EH (cell line): Measurements from ENCODE around the gene GALNT2.

ENCODE experiments used
- DNase-seq: peaks from one replicate; pipeline ENCODE4 v3.0.0-alpha.2; 2015; ENCODE audit warnings: low read depth

Gene GALNT2

DNA sequence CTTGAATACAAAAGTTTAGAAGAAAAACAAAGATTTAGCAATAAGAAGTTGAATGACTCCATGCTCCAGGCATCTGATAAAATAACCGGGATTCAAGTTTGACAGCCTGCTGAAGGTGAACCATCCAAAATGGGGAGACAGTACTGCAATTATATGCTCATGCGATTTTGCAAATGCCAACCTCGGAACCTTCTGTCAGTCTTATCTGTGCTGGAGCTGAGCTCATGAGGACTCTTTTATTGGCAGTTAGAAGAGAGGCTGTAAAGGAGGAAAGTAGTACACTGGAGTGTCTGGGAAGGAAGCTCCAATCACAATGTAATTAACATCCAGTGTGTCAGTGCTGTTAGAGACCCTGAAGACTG is 170.0 kb downstream of the GALNT2 start:
- peak; percentile 9 for DNase-seq

DNA sequence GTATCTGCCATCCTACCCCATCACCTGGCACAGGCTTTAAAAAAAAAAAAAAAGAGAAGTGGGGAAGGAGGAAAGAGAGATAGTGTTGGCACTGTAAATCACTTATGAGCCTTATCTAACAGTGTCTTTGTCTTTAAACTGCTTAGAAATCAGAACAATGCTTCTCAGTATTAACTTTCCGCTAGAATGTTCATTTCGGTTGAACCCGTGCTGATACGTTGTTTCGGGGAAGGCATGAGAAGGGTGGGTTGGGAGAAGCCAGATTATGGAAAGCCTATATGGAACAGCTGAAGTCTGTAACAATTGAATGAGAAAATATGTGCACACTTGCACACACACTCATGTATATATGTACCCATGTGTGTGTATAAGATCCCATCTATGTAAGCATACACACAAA is 170.8 kb downstream of the GALNT2 start:
- DNase-seq, result no peak

DNA sequence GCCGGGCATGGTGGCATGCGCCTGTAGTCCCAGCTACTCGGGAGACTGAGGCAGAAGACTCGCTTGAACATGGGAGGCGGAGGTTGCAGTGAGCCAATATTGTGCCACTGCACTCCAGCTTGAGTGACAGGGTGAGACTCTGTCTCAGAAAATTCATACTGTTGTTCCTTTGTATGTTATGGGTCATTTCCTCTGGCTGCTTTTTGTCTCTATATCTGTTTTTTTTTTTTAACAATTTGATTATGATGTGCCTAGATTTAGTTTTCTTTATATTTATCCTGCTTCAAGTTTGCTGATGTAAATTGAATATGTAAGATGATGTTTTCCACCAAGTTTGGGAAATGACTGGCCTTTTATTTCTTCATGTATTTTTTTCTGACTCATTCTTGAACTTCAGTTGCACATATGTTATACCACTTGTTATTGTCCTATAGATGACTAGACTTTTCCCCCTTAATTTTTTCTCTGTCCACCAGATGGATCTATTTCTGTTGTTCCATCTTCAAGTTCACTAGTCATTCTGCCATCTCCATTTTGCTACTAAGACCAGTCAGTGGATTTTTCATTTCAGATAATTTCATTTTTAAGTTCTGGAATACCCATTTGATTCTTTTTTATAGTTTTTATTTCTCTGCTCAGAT is 173.5 kb downstream of the GALNT2 start:
- no peak for DNase-seq

DNA sequence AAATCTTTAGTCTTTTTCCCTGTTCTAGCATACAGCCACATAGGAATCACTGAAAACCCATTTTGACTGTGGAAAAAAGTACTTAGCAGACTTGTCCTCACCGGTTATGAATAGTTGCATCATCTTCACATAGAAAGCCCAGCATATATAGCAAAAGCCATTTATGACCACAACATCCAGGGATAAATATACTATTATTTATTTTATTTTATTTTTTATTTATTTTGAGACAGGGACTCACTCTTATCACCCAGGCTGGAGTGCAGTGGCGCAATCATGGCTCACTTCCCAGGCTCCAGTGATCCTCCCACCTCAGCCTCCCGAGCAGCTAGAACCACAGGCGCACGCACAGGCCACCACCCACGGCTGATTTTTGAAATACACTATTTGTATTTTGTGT is 175.3 kb downstream of the GALNT2 start:
- no peak for DNase-seq

DNA sequence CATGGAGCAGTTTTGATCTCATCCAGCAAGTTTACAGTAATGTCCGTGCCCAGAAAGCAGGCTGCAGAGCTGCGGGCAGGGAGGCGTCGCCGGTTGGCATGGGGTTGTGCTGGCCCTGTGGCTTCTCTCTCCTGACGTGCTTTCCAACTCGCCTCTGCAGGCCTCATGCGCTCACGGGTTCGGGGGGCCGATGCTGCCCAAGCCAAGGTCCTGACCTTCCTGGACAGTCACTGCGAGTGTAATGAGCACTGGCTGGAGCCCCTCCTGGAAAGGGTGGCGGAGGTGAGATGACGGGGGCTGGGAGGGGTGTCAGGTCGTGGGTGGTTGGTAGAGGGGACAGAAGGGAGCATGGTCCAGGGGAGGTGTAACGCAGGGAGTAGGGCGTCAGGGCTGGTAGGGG is 176.1 kb downstream of the GALNT2 start:
- no peak for DNase-seq

DNA sequence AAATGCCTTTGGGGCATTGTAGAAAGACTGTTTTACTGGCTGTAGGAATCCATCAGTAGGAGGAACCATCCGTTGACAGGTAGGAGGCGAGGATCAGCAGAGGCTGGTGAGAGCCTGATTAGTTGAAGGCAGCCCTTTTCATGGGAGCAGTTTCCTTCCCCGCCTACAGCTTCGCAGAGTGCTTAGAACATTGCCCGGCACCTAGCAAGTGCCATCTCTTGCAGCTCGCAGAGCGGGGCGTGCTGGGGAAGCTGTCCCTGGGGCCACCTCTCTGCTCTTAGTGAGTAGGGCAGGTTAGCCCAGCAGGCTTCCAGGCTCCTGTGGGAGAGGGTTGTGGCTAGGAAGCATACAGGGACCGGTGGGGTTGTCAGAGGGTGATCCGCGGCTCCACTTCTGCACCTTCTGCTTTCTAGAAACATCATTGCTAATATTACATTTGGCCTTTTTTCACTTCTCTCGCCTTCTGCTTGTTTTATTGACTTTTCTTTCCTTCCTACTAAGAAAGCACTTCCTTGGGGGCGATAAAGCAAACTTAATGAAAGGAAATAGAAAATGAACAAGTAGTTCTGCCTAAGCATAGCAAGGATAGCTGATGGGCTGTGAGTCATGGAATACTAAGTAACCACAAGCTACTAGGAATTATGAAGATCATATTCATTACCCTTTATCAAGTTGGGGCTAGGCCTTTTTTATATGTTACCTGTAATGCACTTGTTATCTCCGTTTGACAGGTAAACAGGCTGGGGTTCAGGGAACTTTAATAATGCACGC is 176.7 kb downstream of the GALNT2 start:
- DNase-seq, result peak; percentile 57

DNA sequence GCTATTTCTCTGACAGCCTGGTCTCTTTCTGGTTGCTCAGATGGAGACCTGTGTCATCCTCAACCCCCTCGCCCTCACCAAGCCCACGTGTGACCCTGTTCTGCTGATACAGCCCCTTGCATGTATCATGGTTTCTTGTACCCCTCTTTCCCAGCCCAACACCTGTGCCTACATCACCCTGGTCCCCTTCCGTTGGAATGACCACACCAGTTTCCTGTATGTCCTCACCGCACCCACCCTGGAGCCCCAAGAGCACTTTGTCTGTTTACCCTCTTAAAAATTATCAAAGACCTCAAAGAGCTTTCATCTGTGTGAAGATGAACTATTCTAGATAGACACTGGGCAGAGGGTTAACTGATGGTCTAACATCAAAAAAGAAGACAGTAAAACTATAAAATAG is 179.5 kb downstream of the GALNT2 start:
- DNase-seq, result no peak

DNA sequence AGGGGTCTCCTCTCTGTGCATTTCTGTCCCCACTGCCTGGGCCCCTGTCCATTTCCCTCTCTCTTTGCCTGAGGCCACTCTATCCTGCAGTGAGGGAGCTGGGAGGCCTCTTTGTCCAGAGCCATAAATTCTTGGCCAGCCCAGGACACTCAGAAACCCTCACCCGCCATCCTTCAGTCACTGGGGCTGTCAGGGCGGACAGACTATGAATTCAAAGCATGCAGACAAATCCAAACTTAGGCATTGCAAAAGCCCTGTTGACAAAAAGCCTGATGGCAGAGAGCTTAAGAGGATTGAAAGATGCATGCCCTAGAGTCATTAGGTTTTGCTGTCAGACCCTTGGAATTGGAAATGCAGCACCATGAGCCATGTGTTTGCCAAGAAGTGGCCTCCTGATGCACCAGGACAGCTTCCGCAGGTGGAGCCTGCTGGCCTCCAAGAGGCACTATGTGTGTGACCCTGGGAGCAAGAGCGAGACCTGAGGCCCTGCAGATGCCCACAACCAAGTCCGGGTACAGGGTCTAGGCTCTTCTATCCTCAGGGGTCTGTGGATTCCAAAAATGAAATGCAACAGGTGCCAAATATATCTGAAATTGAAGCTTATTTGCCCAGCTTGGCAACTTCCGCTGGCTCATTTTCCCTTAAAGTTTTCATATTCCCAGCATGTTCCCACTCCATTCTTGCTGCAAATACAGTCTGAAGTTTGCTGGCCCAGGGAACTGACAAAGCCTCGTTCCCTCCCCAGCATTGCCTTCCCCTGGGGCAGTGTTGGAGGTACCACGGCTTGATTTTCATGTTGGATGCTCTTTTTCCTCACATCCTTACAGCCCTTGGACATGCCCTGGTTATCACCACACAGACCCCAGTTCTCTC is 181.2 kb downstream of the GALNT2 start:
- no peak for DNase-seq

DNA sequence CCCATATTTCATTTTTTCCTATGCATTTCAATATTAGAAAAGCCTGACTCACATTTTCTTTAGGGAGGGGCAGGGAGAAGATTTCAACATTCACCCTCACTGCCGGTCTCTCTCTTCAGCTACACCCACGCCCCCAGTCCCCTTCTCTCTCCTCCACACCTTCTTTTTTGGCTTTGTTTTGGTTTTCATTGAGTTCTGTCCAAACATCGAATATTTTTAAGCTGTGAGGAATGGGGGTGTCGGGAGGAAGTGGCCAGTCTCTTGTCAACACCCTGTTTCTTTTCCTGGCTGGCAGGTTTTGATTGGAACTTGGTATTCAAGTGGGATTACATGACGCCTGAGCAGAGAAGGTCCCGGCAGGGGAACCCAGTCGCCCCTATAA is 181.8 kb downstream of the GALNT2 start:
- DNase-seq, result no peak

DNA sequence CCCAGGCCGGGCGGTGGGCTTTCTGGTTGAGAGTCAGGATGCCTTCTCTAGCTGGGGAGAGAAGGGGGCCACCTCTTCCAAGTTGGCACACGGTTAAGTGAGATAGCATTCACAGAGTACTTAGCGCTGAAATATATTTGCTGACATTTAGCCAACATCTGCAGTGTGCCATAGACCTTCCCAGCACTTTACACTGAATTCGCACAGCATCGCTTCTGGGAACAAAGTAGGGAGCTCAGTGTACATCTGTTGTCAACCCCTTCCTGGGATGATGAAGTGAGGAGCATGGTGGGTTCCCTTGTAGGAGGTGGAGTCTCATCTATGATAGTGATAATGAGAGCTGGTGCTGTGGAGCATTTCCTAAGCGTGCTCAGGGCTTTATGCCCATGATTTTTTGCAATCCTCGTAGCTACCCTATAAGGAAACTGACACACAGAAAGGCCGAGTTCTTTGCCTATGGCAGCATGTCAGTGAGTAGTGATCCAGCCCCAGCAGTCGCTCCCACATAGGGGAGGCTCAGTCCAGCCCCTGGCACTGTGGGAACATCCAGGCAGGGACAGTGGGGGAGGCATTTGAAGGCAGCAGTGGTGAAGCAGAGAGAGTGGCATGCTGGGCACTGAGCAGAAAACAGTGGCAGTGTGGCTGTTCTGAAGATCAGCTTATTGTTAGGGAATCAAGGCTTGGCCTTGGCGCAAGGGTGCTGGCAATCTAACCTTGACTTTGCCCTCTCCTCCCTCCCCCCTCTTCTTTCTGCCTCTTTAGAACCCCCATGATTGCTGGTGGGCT is 182.8 kb downstream of the GALNT2 start:
- no peak for DNase-seq

DNA sequence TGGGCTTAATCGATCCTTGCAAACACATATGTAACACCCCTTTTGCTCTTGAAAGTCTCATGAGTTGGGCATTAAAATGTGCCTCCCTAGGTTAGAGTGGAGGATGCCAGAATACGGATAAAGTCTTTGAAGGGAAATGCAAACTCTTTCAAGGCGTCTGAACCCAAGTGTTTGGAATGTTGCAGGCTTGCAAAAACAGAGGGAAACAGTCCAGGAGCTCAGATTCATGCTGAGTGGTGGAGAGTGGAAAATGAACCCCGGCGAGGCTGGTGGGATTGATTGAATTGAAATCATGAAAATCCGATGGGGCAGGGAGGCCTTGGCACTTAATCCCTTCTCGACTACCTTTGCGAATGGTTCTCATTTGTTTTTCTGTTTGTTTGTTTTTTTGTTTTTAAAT is 183.6 kb downstream of the GALNT2 start:
- no peak for DNase-seq

DNA sequence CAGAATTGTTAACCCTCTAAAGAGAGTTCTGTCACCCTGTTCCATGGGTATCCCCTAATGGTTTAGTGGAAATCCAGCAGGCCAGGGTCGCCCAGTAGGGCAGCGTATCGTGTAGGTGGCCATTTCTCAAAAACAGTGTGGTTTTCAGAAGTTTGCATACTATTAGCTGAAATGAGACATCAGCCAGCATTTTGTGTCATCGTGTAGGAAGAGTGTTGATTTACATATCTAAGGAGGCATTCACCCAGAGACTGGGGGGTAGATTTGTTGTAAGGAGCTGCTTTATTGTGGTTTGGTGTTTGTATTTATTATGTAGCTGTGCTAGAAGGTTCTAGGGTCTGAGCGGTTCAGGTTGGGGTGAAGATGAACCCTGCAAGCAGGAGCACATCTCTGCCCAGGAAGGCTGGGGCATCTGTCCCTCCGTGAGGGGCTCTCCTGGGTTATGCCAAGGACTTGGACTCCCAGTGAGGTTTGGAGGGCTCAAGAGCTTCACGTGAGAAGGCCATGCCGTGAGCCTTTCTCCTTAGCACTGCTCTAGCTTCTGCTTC is 184.7 kb downstream of the GALNT2 start:
- DNase-seq, result no peak

DNA sequence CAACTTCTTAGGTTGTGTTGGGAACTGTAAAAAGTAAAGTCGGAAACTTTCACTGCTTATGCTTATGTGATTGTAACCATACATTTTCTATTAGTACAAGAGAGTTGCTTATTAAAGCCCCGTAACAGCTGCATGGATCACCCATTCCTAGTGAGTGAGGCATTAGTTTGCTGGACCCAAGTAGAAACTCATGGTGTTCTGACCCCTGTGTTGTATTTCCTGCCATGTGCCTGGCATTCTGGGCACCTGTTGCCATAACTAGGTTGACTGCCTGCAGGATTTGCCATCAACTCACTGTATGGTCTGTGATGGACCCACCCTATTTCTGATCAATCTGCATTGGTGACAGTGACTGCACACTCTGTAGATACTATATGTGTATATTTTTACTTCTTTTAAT is 186.1 kb downstream of the GALNT2 start:
- DNase-seq, result no peak

DNA sequence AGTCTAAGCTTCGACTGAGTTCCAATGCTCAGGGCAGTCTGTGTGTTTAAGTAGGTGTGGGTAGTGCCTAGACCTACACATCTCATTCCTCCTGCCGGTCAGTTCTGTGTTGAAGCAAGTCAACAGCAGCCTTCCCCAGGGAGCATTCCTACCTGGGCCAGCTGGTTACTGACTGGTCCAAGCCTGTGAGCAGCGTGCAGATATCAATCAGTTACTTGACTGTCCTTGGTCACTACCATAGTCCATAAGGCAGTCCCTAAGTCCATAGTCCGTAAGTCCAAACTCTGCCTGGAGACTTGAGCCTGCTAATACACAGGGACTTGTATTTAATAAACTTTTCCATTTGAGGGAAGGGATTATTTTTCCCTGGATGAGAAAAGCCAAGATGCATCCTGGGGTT is 187.2 kb downstream of the GALNT2 start:
- no peak for DNase-seq

DNA sequence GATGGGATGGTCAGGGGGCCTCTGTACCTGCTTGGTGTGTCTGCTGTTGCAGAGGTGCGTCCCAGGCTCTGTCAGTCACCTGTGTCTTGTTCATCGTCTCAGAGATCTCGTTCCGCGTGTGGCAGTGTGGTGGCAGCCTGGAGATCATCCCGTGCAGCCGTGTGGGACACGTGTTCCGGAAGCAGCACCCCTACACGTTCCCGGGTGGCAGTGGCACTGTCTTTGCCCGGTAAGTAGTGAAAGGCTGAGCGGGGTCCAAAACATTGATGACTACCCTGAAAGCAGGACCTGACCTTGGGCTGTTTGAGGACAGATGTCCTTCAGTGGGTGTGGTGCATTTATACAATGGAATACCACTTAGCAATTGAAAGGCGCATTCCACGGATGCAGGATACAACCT is 188.1 kb downstream of the GALNT2 start:
- no peak for DNase-seq

DNA sequence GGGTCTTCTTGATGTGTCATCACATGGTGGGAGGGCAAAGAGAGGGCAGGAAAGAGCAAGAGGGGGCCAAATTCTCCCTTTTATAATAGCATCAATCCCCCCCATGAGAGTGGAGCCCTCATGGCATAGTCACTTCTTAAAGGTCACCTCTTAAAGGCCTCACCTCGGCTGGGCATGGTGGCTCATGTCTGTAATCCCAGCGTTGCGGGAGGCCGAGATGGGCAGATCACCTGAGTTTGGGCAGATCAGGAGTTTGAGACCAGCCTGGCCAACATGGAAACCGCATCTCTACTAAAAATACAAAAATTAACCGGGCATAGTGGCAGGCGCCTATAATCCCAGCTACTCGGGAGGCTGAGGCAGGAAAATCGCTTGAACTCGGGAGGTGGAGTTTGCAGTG is 189.0 kb downstream of the GALNT2 start:
- DNase-seq, result no peak

DNA sequence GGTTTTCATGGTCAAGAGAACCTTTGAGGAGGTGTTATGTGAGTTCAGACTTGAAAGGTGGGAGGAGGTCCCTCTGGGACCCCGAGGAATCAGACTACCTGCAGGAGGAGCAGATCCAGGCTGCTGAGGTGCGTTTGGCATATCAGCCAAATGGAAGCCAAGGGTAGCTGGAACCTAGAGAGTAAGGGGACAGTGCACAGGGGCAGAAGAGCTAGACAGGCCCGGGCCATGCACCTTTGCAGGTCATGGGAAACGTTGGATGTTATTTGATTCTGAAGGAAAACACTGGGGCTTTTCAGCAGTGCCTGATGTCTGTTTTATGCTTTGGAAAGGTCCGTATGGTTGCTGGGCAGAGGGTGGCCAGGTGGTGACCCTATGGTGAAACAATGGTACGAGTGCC is 189.9 kb downstream of the GALNT2 start:
- DNase-seq, result no peak

DNA sequence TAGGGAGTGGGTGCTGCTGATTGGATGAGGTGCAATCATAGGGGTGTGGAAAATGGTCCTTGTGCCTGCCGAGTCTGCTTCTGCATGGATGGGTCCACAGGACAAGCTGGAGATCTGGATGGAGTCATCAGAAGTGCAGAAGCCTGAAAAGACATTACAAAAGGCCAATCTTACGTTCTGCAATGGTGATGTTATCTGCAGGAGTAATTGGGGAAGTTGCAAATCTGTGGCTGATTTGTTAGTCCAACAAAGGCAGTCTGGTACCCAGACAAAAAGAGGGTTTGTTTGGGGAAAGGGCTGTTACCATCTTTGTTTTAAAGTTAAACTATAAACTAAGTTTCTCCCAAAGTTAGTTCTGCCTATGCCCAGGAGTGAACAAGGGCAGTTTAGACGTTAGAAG is 192.6 kb downstream of the GALNT2 start:
- DNase-seq, result no peak

DNA sequence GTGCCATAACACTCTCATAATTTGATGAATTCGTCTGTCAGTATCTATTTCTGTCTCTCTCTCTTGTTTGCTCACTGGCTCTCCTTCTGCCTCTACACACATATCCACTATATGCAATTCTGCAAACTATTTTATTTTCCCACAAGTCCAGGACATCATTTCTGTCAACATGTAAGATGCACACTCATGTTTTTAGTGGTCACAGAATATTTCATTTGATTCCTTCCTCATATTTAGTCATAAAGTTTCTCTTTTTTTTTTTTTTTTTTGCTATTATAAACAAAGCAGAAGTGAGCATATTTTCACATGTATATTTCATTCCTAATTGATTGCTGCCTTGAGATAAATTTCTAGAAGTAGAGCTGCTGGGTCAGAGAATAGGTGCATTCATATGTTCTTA is 193.8 kb downstream of the GALNT2 start:
- DNase-seq, result no peak

DNA sequence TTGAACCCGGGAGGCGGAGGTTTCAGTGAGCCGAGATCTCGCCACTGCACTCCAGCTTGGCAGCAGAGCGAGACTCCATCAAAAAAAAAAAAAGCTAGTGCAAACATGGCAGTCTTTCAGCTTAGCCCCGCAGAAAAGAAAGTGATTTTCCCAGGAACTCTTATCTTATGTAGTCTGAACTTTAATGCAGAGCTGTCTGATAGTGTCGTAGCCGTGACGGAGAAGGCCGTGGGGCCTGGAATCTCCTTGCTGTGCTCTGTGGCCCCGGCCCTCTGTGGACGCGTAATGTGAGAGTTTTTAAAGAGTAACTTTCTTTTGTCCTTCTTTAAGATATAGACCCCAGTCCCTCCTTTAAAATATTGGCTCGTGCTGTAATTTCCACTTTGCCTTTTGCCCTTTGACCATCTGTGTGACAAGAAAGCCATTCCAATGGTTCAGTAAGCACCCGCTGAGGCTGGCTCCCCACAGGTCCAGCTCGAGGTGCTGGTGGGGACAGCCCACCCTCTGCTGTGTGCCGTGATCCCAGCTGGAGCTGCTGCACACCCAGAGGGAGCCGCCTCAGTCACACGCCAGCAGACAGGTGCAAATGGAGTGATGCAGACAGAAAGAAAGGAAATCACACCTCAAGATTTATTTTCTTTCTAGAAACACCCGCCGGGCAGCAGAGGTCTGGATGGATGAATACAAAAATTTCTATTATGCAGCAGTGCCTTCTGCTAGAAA is 195.1 kb downstream of the GALNT2 start:
- DNase-seq, result no peak

DNA sequence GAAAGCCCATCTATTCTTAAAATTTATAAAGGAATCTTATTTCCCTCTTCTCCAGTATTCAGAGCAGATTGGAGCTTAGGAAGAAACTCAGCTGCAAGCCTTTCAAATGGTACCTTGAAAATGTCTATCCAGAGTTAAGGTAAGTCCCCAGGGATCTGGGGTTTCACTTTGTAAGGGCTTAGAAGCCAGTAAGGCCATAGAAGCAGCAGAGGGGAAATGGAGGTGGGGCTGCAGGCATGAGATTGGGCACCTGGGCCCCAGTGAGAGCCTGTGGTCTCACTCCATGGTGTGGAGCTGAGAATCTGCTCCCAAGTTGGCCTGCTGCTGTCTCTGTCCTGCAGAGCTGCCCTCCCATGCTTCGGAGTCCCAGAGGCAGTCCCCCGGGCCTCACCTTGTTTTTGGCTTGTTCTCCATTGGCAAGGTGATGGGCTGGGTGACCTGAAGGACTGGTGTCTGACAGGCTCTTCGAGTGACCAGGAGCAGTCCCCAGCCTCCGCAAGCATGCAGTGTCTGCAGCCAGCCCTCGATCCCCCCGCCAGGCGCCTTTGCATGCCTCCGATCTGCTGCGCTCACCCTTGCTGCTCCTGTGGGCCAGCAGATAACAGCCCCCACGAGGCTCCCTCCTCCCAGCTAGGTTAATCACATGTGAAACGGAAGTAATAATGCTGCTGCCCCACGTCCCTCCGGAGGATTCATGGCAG is 196.0 kb downstream of the GALNT2 start:
- no peak for DNase-seq
